ENCODE data around the gene ABHD8. TPM values are rescaled to one million over a fixed set of nuclear protein-coding genes. Genes with fewer than 3 reads are reported as not detected.
A peak's percentile ranks its signal among the peaks of the same experiment; 100 is the strongest.

Gene ABHD8
- total RNA-seq, 3 donors from 2014 or later (not counting 1 experiment from before 2014, with no cell fraction given) = 7.5 to 10.0 (median 9.7) TPM

DNA sequence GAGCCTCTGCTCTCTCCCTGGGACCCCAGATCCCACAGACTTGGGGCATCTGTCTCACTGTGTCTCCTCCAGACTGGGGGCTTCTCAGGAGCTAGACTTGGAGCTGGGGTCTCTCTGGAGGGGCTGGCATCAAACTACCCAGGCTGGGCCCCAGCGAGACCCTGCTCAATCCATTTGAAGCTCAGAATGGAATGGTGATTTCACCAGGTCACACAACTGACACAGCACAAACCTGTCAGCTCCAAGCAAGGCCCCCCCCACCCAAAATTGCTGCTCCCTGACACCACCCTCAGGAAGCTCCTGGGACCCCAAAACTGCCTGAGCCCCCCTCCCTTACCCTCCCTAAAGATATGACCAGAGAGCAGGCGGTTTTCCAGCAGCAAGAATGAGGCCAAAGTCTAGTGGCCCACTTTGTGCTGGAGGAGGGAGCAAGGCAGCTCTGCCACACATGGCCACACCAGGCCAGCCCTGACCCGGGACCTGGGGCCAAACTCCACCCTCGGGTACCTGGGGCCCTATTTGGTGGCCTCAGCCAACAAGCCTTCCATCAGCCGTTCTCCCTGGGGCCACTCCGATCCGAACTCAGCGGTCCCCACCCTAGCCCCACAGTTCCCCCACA lies 59.9 kb downstream of the ABHD8 start:
- no peaks in the 10 kb centered on the region for H3K27me3 Mint-ChIP-seq (ENCODE audit: low read depth in 2 of 2)
- TF ChIP-seq, protein P1, sequence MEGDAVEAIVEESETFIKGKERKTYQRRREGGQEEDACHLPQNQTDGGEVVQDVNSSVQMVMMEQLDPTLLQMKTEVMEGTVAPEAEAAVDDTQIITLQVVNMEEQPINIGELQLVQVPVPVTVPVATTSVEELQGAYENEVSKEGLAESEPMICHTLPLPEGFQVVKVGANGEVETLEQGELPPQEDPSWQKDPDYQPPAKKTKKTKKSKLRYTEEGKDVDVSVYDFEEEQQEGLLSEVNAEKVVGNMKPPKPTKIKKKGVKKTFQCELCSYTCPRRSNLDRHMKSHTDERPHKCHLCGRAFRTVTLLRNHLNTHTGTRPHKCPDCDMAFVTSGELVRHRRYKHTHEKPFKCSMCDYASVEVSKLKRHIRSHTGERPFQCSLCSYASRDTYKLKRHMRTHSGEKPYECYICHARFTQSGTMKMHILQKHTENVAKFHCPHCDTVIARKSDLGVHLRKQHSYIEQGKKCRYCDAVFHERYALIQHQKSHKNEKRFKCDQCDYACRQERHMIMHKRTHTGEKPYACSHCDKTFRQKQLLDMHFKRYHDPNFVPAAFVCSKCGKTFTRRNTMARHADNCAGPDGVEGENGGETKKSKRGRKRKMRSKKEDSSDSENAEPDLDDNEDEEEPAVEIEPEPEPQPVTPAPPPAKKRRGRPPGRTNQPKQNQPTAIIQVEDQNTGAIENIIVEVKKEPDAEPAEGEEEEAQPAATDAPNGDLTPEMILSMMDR (IDR thresholded peaks at IDR 0.05) = no peak
- H3K27me3 ChIP-seq (ENCODE audit: control insufficient read depth, insufficient read depth, low read length) = no peaks in the 10 kb centered on the region
- H3K4me3 ChIP-seq (ENCODE audit: low read length) = no peak overlapping the region
- no peaks in the 10 kb centered on the region for H3K9me3 Mint-ChIP-seq
- intact Hi-C loops (cut with micrococcal nuclease) = no loop called here
- DNase-seq = no peak
- H3K27ac ChIP-seq (ENCODE audit: low read length) = no peak overlapping the region
- H3K9me3 ChIP-seq (ENCODE audit: control insufficient read depth, insufficient read depth, low read length) = no peaks in the 10 kb centered on the region
- H3K36me3 Mint-ChIP-seq = no peaks in the 10 kb centered on the region
- H3K4me3 Mint-ChIP-seq = peak overlapping the region; percentile 21
- H3K27ac Mint-ChIP-seq = no peak overlapping the region
- peaks cover 0 to 21% of the 10 kb centered on the region in 2 donors for H3K4me1 Mint-ChIP-seq
- no peak for ATAC-seq
- WGBS (ENCODE audit: insufficient coverage) = 91% methylated on average over 8 of the region's 8 CpGs
- H3K4me1 ChIP-seq (ENCODE audit: control insufficient read depth, insufficient read depth, low read length) = peaks cover 19% of the 10 kb centered on the region
- H3K36me3 ChIP-seq (ENCODE audit: control insufficient read depth, insufficient read depth, low read length) = no peaks in the 10 kb centered on the region

DNA sequence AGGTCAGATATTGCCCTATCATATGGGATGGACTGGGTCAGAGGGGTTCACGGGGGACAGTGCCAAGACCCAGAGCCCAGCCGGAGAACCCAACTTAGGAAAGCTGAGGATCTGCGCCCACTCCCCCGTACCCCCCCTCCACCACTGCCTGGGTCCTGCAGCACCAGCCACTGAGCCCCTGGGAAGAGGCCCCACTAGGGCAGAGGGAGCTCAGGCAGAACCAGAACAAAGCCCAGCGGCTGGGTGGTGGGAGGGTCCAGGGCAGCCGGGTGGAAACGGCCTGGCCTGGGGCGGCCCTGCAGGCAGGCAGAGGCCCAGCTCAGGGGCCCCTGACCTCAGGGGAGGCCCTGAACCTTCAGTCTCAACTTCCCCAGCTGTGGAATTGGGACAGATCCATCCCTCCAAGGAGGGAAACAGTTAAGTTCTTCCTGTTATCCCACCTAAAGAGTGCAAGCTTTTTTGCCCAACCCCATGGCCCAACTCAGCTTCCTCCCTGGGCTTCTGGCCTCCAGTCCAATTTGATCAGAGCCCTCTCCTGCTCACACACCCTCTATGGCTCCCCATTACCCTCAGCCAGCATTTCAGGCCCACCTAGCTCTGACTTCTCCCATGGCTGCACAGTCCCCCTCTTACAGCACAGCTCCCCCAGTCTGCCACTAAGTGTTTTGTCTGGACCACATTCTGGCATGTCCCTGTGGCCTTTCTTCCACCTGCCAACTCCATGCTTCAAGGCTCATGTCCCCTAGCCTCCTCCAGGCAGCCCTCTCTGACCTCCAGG lies 60.6 kb downstream of the ABHD8 start:
- no peaks in the 10 kb centered on the region for H3K9me3 ChIP-seq (ENCODE audit: control insufficient read depth, insufficient read depth, low read length)
- H3K4me1 ChIP-seq (ENCODE audit: control insufficient read depth, insufficient read depth, low read length) = peaks cover 19% of the 10 kb centered on the region
- no peaks in the 10 kb centered on the region for H3K36me3 ChIP-seq (ENCODE audit: control insufficient read depth, insufficient read depth, low read length)
- Mint-ChIP-seq H3K4me3 (peak overlapping the region; percentile 18), H3K36me3 (no peaks in the 10 kb centered on the region), H3K27ac (no peak overlapping the region), H3K27me3 (ENCODE audit: low read depth in 2 of 2) (no peaks in the 10 kb centered on the region), H3K9me3 (no peaks in the 10 kb centered on the region), H3K4me1 (peaks cover 0 to 21% of the 10 kb centered on the region in 2 donors)
- intact Hi-C loops (cut with micrococcal nuclease) = no loop called here
- ATAC-seq = no peak
- no peak for DNase-seq
- no peaks in the 10 kb centered on the region for H3K27me3 ChIP-seq (ENCODE audit: control insufficient read depth, insufficient read depth, low read length)
- H3K4me3 ChIP-seq (ENCODE audit: low read length) = no peak overlapping the region
- no peak overlapping the region for H3K27ac ChIP-seq (ENCODE audit: low read length)
- TF ChIP-seq, protein P1 (IDR thresholded peaks at IDR 0.05) = no peak
- 75% methylated on average over 8 of the region's 8 CpGs for WGBS (ENCODE audit: insufficient coverage)

Other genes starting within 250 kb of the ABHD8 start
- gene HAUS8, start 228.0 kb downstream of the ABHD8 start, total RNA-seq = 10 to 100 TPM; 10.3 to 13.5 (median 10.4) TPM
- gene MYO9B, start 227.6 kb downstream of the ABHD8 start, total RNA-seq = 100 to 1,000 TPM; 321 to 378 (median 365) TPM
- 10 to 100 TPM; 16.4 to 21.1 (median 20.9) TPM for gene USE1, start 88.1 kb downstream of the ABHD8 start, total RNA-seq
- 10 to 100 TPM; 28.1 to 39.1 (median 37.0) TPM for gene OCEL1, start 77.2 kb downstream of the ABHD8 start, total RNA-seq
- 1 to 10 TPM; 1.3 to 4.2 (median 1.8) TPM for gene NR2F6, start 57.5 kb downstream of the ABHD8 start, total RNA-seq
- not detected for gene USHBP1, start 38.7 kb downstream of the ABHD8 start, total RNA-seq
- 100 to 1,000 TPM; 106 to 127 (median 106) TPM for gene BABAM1, start 36.0 kb downstream of the ABHD8 start, total RNA-seq
- gene ANKLE1, start 21.5 kb downstream of the ABHD8 start, total RNA-seq = 1 to 10 TPM; 1.3 to 3.6 (median 2.0) TPM
- 10 to 100 TPM; 26.9 to 40.8 (median 39.4) TPM for gene MRPL34, start 2.4 kb upstream of the ABHD8 start, total RNA-seq
- gene DDA1, start 6.1 kb upstream of the ABHD8 start, total RNA-seq = 10 to 100 TPM; 32.2 to 42.5 (median 37.7) TPM
- 10 to 100 TPM; 18.5 to 24.7 (median 19.1) TPM for gene ANO8, start 31.4 kb upstream of the ABHD8 start, total RNA-seq
- gene GTPBP3, start 34.1 kb upstream of the ABHD8 start, total RNA-seq = 10 to 100 TPM; 21.6 to 33.0 (median 27.7) TPM
- under 1 TPM in 2 of 3 donors, not detected in 1; 0.33 to 0.53 TPM for gene PLVAP, start 73.9 kb upstream of the ABHD8 start, total RNA-seq
- gene CCDC194, start 90.8 kb upstream of the ABHD8 start, total RNA-seq = 1 to 10 TPM in 2 of 3 donors, not detected in 1; 2.7 TPM
- 100 to 1,000 TPM in 2 of 3 donors, 10 to 100 TPM in 1; 84.8 to 106 (median 100) TPM for gene BST2, start 102.2 kb upstream of the ABHD8 start, total RNA-seq
- 10 to 100 TPM; 28.4 to 30.1 (median 29.4) TPM for gene MVB12A, start 116.6 kb upstream of the ABHD8 start, total RNA-seq
- gene TMEM221, start 145.2 kb upstream of the ABHD8 start, total RNA-seq = not detected
- not detected for gene NXNL1, start 157.5 kb upstream of the ABHD8 start, total RNA-seq
- gene SLC27A1, start 167.1 kb upstream of the ABHD8 start, total RNA-seq = 10 to 100 TPM; 12.9 to 26.2 (median 16.3) TPM
- gene PGLS, start 208.2 kb upstream of the ABHD8 start, total RNA-seq = 10 to 100 TPM; 52.9 to 58.1 (median 57.8) TPM